Glomerular endothelial cell (primary cell): ENCODE results near the gene C16orf89. TPM values are rescaled to one million over a fixed set of nuclear protein-coding genes. Genes with fewer than 3 reads are reported as not detected.
"Not testable (repeated sequence)": the region's sequence is repeated elsewhere in the genome, so short reads cannot be mapped to it uniquely, and the experiment has no call there.

Experiments used
- DNase-seq: peaks from one replicate; pipeline ENCODE4 v3.0.0-alpha.2; 2011; ENCODE audit warnings: low read depth, low spot score; ENCODE audit errors: extremely low read depth
- total RNA-seq: library from RNA; depleted of rRNA; stranded (reverse); fragments of >200 nt; gene quantifications from 2 replicates; pipeline ENCODE4 v1.2.3, GENCODE V29; 2015

C16orf89 gene, protein sequence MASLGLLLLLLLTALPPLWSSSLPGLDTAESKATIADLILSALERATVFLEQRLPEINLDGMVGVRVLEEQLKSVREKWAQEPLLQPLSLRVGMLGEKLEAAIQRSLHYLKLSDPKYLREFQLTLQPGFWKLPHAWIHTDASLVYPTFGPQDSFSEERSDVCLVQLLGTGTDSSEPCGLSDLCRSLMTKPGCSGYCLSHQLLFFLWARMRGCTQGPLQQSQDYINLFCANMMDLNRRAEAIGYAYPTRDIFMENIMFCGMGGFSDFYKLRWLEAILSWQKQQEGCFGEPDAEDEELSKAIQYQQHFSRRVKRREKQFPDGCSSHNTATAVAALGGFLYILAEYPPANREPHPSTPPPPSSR
- 0.35 TPM in 1 of 2 replicates, not detected in the other for total RNA-seq

DNA sequence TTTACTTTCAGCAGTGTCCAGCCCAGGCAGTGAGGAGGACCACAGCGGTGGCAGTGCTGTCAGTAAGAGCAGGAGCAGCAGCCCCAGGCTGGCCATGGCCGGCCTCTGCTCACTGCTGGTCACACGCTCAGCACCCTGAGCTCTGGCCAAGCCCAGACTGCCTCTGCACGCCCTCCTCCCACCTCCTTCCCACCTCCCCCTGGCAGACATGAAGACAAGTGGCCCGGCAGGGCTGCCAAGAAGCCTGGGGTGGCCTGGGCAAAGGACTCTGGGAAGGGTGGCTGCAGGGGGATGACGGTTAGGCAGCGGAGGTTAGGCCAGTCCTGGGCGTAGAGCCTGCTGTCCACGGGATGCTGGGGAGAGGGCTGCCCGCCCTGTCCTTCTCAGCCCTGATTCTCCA is at the start of gene C16orf89:
TSS of gene C16orf89 (minus strand) at position 144 of the 400 bp plus-strand sequence. CDS start at position 96, 48 bp downstream.
- no peak for DNase-seq

DNA sequence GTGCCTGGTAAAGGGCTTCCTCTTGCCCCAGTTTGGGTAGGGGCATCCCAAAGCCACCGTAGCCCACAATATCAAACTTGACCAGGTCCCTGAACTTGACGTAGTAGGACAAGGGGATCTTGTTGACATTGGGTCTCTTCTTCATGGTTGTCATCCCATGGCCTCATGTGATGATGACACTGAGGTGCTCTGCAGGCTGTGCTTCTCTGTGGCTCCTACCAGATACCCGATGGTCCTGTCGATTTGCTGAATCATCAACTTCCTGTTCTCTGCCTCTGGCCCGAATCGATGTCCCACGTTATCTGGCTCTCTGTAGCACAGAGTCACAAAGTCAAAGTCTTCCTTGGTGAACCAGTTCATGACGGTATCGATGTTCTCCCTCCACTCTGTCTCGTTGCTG is 45.2 kb upstream of the C16orf89 start:
- DNase-seq, result not testable (repeated sequence)

DNA sequence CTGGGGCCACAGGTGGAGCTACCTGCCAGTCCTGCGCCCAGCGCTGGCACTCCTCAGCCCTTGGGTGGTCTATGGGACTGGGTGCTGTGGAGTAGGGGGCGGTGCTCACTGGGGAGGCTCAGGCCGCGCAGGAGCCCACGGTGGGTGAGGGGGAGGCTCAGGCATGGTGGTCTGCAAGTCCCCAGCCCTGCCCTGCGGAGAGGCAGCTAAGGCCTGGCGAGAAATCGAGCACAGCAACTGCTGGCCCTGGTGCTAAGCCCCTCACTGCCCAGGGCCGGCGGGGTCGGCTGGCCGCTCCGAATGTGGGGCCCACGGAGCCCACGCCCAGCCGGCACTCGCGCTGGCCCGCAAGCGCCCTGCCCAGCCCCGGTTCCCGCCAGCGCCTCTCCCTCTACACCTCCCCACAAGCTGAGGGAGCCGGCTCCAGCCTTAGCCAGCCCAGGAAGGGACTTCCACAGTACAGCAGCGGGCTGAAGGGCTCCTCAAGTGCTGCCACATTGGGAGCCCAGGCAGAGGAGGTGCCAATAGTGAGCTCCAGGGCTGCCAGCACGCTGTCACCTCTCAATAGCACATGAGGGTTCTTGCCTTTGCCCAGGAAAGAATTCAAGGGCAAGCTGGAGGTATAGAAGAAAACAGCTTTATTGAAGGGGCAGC is 42.9 kb upstream of the C16orf89 start:
- DNase-seq, result no peak

DNA sequence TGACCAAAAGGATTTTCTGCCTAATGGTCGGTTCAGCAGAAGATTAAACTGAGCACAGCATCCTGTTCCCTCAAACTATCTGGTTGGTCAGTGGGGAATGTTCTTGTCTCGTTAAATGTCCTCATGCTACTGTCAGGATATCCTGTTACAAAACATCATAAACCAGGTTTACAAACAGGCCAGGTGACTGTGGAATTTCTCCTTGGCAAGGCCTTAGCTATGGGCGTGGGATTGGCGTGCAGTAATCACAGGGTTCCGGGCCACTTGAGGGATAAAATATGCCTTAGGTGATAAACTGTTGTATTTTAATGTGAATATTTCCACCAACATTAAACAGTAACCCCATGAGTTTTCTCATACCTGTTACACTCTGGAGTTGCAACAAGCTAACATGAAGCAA is 39.3 kb upstream of the C16orf89 start:
- DNase-seq, result not testable (repeated sequence)

DNA sequence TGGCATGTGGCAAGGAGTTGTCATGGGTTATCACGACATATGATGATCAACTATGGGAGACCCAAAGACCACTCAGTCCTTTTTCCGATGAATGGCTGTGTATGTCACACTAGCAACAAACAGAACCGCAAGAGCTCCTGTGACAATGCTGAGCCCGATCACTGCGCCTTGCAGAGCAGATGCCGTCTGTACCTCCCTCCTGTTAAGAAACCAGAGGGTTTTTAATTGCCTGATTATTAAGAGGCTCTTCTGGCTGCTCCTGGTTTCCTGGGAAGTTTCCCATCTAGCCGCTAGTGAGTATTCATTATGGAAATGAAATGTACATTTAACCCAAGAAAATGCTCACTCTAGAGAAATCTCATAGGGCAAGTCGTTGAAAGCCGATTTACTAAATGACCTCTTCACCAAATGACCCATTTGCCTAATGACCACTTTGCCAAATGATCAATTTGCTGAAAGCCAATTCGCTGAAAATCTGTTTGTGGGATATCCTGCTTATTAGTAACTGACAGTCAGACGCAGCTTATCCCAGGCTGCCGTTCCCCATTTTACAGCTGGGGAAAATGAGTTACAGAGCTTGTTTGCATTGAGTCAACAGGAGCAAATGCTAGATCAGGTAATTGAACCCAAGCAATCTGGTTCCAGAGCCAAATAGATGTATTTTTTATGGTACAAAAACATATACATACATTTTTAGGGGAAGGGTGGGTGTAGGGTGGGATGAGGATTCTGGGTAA is 37.7 kb upstream of the C16orf89 start:
- not testable (repeated sequence) for DNase-seq

DNA sequence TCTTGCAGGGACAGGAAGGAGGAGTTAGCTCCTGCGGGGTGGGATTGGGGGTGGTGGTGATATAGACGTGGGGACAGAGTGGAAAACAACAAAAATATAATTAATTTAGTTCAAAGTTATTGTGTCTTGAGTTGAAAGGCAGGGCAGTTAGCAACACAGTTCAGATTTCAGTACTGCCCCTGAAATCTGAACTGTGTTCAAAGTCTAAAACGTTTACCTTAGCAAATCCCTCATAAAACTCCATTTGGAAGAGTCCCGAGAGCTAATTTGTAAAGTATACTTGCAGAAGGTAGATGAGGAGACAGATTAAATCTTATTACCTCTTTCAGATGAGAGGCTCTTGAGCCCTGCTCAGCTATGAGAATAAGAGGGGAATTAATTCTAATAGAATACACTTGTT is 33.4 kb upstream of the C16orf89 start:
- not testable (repeated sequence) for DNase-seq

DNA sequence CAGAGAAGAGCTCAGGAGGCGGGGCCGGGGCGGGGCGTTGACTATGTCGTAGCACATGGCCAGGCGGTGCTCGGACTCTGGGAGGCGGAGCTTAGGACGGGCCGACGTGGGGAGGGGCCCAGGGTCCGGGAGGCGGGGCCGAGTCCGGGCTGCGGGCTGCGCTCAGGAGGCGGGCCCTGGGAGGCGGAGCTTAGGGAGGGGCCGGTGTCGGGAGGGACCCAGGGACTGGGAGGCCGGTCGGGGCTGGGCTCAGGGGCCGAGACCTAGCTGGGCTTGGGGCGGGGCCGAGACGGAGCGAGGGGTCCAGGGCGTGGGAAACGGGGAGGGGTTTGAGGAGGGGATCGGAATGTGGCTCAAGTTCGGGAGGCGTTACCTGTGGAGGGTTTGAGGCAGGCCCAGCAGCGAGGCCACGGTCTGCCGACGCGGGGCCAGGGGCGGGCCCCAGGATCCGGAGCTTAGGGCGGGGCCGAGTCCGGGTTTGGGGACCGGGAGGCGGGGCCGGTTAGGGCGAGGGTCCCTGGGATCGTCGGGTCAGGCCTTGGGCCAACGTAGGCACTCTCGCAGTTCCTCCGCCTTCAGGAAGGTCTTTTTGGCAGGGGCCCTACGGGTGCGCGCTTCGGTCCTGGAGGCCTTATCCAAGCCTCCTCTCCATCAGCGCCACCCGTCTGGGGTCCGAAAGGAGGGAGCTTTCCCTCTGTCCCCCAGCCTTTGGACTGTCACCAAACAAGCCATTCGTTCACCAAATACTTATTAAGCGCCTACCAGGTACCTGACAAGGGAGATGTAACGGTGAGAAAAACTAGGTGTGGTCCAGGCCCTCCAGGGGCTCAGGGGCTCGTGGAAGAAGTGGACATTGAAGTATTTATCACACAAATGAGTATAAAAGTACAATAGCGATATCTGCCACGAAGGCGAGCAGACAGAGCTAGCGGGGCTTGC is 32.7 kb upstream of the C16orf89 start:
- not testable (repeated sequence) for DNase-seq

DNA sequence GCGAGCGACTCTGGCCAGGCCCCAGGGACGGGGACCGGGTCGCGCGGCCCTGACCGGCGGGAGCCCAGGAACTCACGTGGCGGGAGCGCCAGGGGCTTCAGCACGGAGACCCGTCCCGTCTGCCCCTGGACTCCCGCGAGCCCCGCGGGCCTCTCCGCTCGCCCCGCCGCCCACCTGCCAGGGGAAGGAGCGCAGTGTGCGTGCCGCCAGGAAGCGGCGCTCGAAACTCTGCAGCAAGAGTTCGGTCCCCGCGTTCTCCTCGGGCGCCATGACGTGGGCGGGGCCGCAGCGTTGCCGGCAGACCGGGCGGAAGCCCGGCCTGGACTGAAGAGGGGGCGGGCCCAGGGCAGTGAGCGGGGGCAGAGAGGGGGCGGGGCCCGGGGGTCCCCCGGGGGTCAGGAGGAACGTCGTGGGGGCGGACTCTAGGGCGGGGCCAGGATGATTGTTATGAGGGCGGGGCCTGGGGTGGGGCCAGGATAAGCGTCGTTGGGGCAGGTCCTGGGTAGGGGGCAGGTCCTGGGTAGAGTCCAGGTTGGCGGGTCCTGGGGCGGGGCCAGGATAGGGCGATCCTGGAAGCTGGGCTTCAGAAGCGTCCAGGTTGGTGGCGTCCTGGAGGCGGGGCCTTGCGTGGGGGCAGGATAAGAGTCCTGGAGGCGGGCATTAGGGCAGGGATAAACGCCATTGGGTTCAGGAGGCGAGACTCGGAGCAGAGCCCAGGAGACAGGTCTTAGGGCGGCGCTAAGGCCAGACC is 31.9 kb upstream of the C16orf89 start, which contains the start of gene EEF2KMT:
TSS of gene EEF2KMT (minus strand) at position 326 of the 751 bp plus-strand sequence. CDS start at position 270, 56 bp downstream.
- peak; percentile 86 for DNase-seq

DNA sequence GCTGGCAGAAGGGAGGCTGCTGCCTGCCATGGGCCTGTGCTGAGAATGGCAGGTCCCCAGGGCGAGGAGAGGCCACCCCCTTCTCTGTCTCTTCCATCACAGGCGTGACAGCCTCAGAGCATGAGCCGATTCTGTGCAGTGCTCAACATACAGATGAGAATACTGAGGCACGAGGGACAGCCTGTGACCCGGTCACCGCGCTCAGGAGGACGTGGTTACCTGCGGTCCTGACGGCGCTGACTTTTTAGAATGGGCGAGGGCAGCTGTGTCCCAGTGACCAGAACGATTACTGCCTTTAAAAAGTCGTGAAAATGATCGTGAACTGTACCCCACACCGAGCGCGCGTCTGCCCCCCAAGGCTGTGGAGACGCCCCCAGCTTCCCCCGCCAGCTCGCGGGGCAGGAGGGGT is 31.3 kb upstream of the C16orf89 start:
- DNase-seq, result not testable (repeated sequence)

DNA sequence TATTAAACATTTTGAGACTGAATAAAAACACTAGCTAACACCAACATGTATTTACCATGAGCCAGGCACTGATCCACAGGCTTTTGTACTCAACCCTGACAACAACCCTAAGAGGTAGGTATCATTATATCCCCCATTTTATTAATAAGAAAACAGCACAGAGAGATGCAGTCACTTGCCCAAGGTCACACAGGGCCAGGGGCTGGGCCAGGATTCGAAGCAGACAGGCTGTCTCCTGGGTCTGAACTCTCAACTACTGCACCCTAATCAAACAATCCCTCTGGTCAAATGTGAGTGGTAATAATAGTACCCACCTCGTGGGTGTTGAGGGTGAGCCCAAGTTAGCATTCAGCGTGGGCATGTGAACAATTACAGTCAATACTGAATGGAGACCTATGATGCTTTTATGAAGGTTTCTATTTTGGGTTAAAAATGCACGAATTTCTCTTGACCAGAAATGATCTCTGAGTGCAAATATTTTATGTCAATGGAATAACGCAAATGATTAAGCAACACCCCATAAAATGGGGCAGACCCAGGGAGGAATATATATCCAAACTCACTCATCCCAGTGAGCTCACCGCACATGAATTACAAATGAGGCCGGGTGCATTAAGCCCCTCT is 30.8 kb upstream of the C16orf89 start:
- not testable (repeated sequence) for DNase-seq

DNA sequence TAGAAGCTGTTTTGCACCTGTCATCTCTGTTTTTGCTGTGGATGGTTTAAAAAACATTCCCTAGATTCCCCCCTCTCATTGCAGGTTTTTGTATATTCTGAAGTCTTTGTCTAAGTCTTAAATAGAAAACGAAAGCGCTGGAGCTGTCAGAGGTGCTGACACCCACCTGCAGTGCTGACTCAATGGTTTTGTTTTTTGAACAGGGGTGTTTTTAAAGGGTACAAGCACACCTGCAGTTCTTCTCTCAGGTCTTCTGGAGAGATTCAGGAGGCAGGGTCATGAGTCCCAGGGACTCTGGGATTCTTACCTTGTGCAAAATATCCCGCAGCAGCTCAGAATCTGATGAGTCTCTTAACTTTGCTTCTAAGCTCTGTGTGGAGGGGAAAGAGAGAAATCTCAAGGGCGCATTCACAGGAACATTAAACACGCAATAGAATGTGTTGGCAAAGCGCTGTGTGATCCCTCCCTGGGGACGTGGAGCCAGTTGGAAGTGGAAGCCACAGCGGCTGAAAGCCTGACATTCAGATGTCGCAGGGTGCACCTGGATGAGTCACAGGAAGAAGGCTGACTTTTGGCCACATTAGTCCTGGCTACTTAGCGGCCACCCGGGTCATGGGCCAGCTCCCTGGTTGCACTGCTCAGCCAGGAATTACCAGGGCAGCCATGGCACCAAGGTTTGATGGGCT is 29.5 kb upstream of the C16orf89 start:
- not testable (repeated sequence) for DNase-seq

DNA sequence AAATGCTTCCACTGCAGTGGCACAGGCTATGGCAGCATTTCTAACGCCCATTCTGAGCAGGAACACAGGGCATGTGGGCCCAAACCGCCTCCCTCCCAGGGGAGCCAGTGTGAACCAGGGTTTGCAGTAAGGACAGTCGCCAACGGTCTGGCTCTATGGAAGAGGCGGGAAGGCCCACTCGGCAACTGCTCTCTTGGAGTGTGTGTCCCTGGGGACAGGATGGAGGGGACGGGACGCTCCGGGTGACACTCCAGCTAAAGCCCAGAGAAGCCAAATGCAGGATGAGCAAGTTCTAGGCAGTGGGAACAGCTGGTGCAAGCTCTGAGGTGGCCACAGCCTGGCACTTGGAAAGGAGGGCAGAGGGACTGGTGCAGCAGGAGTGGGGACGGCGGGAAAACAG is 28.0 kb upstream of the C16orf89 start:
- DNase-seq, result not testable (repeated sequence)

DNA sequence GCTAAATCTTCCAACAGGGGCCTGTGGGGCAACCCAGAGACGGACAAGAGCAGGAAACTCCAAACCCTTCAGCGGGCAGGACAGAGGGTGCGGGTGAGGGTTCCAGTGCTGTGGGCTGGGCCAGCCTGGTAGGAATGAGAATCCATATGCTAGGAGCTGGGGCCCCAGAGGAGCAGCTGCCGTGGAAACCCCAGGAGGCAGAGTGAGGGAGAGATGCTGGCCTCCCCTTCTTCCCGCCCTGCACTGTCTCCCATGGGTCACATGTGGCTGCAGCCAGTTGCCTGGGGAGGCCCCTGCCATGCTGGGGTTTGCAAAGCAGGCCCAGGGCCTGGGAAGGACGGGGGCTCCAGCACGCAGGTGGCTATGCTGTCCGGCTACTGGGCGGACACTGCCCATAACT is 27.3 kb upstream of the C16orf89 start:
- not testable (repeated sequence) for DNase-seq

DNA sequence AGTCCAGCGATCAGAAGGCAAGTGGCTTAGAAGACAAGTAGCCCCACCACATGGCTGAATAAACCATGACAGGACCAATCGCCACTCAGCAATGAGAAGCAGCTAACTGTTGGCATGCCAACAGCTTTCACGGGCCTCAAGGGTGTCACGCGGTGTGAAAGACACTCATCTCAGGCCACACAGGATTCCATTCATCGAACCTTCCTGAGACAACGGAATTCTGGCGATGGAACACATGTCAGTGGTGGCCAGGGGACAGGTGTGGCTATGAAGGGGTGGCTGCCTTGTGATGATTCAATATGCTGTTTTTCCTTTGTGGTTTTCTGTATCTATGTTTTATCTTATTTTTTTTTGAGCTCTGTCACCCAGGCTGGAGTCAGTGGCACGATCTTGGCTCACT is 24.8 kb upstream of the C16orf89 start:
- DNase-seq, result not testable (repeated sequence)

DNA sequence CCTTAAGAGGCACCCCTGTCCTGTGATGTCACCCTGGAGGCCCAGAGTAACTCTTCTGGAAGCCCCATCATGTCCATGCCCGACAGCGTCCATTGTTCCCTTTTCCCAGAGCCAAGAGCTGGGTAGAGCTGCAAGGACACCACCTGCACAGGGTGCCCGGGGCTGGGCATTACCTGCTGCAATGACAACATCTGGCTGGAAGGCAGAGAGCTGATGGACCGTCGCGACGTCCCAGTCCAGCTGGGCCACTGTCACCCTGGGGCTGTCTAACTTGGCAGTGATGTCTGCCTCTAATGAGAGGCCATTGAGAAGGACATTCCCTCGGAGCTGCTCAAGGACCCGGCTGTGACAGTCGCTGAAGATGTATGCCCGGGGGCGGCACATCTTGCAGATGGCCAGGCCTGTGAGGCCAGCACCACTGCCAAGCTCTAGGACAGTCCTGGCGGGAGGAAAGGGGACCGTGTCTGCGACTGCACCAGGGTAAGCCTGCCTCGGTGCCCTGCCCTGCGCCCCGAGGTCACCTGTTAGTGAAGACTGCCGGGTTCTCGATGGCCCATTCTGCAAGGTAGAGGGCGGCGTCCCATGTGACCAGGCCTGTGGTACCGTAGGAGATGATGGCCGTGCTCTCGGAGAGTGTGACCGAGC is 24.3 kb upstream of the C16orf89 start:
- not testable (repeated sequence) for DNase-seq

DNA sequence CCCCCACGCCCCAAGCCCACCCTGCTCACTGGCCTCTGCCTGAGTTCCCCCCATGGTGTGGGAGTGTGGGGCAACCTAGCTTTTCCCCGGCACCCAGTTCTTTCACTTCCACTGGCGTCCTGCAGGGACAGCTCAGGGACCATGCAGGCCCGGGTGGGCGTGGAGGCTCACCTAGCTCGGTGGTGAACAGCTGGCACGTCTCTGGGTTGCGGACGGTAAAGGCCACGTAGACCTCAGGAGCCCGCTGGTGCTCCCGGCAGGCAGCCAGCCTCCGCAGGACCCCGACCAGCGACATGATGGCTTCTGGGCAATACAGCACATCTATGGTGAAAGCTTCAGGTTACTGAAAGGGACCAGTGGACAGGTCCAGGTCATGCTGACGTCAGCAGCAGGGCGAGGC is 23.2 kb upstream of the C16orf89 start:
- DNase-seq, result not testable (repeated sequence)

DNA sequence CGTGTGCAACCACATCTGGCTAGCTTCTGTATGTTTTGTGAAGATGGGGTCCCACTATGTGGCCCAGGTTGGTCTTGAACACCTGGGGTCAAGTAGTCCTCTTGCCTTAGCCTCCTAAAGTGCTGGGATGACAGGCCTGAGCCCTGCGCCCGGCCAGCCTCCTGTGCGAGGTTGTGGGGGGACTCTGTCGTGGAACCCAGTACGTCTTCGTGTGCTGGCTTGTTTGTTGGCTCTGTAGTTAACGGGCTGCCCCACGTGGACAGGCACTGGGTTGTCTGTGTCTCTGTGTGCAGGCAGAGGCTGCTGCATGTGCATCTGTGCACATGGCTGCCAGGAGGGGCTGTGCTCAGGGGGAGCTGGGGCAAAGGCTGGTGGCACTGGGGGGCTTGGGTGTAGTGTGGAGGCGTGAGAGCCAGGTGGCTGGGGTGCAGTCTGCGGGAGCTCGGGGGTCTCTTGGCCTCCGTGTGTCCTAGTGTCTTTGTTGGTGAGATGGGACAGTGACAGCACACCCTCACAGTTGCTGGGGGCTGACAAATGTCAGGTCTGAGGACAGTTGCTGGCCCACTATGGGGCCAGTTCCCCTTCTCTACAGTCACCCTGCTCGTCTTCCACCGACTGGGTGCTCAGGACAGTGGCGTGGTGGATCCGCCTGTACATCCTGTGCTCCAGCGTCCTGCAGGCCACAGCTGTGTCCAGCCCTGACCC is 22.5 kb upstream of the C16orf89 start:
- not testable (repeated sequence) for DNase-seq
